ENCODE results near the gene GGTLC1.
"Not testable (repeated sequence)": the region's sequence is repeated elsewhere in the genome, so short reads cannot be mapped to it uniquely, and the experiment has no call there.

The GGTLC1 gene

GRCh38 chr20:23995291-23995690 is 6.7 kb upstream of the GGTLC1 start:
- FAIRE-seq; DNase-seq (ENCODE audit: insufficient read length, low spot score): not testable (repeated sequence)

- DNase-seq (ENCODE audit: insufficient read length, low spot score); FAIRE-seq: not testable (repeated sequence)
Measured at GRCh38 chr20:23994001-23994633, 5.5 kb upstream of the GGTLC1 start.

- DNase-seq (ENCODE audit: insufficient read length, low spot score); FAIRE-seq: not testable (repeated sequence)
Measured at GRCh38 chr20:23993440-23993839, 4.9 kb upstream of the GGTLC1 start.

GRCh38 chr20:23990296-23990695 is 1.7 kb upstream of the GGTLC1 start:
- DNase-seq (ENCODE audit: insufficient read length, low spot score); FAIRE-seq: not testable (repeated sequence)

GRCh38 chr20:23988966-23989365 is 387 bp upstream of the GGTLC1 start:
- not testable (repeated sequence) for FAIRE-seq; DNase-seq (ENCODE audit: insufficient read length, low spot score)

GRCh38 chr20:23986716-23987115 is 1.9 kb downstream of the GGTLC1 start:
- not testable (repeated sequence) for FAIRE-seq; DNase-seq (ENCODE audit: insufficient read length, low spot score)

GRCh38 chr20:23986310-23986709 is 2.3 kb downstream of the GGTLC1 start:
- not testable (repeated sequence) for FAIRE-seq; DNase-seq (ENCODE audit: insufficient read length, low spot score)

GRCh38 chr20:23985790-23986225 is 2.8 kb downstream of the GGTLC1 start:
- FAIRE-seq; DNase-seq (ENCODE audit: insufficient read length, low spot score): not testable (repeated sequence)

GRCh38 chr20:23985066-23985789 is 3.4 kb downstream of the GGTLC1 start:
- not testable (repeated sequence) for DNase-seq (ENCODE audit: insufficient read length, low spot score); FAIRE-seq

- FAIRE-seq; DNase-seq (ENCODE audit: insufficient read length, low spot score): not testable (repeated sequence)
Measured at GRCh38 chr20:23984476-23985023, 4.0 kb downstream of the GGTLC1 start.

- DNase-seq (ENCODE audit: insufficient read length, low spot score); FAIRE-seq: not testable (repeated sequence)
Measured at GRCh38 chr20:23982112-23983018, 6.2 kb downstream of the GGTLC1 start.

GRCh38 chr20:23981526-23981925 is 7.1 kb downstream of the GGTLC1 start:
- FAIRE-seq; DNase-seq (ENCODE audit: insufficient read length, low spot score): not testable (repeated sequence)

- FAIRE-seq; DNase-seq (ENCODE audit: insufficient read length, low spot score): not testable (repeated sequence)
Measured at GRCh38 chr20:23981014-23981413, 7.6 kb downstream of the GGTLC1 start.

GRCh38 chr20:23979899-23980811 is 8.4 kb downstream of the GGTLC1 start:
- not testable (repeated sequence) for DNase-seq (ENCODE audit: insufficient read length, low spot score); FAIRE-seq

- FAIRE-seq, result not testable (repeated sequence)
Measured at GRCh38 chr20:23979380-23979779, 9.2 kb downstream of the GGTLC1 start.

GRCh38 chr20:23978457-23978856 is 10.1 kb downstream of the GGTLC1 start:
- not testable (repeated sequence) for DNase-seq (ENCODE audit: insufficient read length, low spot score)

More at GRCh38 chr20:23979380-23979779, 9.2 kb downstream of the GGTLC1 start:
- not testable (repeated sequence) for DNase-seq (ENCODE audit: insufficient read length, low spot score)

GRCh38 chr20:23974966-23975365 is 13.6 kb downstream of the GGTLC1 start:
- no peak for DNase-seq (ENCODE audit: insufficient read length, low spot score)
- FAIRE-seq, result no peak

More at GRCh38 chr20:23978457-23978856, 10.1 kb downstream of the GGTLC1 start:
- FAIRE-seq, result not testable (repeated sequence)

GRCh38 chr20:23971310-23971709 is 17.3 kb downstream of the GGTLC1 start:
- no peak for DNase-seq (ENCODE audit: insufficient read length, low spot score)
- FAIRE-seq, result no peak

GRCh38 chr20:23970049-23970448 is 18.5 kb downstream of the GGTLC1 start:
- no peak for FAIRE-seq
- no peak for DNase-seq (ENCODE audit: insufficient read length, low spot score)

Data from GM19239 (cell line).